SK-N-SH treated with all-trans-retinoic acid at 6 μM for 48 hours (cell line): ENCODE results near the gene EXOSC3.
A peak's percentile ranks its signal among the peaks of the same experiment; 100 is the strongest.
"Not testable (repeated sequence)": the region's sequence is repeated elsewhere in the genome, so short reads cannot be mapped to it uniquely, and the experiment has no call there.

ENCODE experiments used
- ATAC-seq: fragments of 200-7000 bp; cut with Tn5 transposase; 3 replicates; pipeline ENCODE4 v1.9.1; 2020; ENCODE audit warnings: mild to moderate bottlenecking, moderate library complexity
- ARNTL ChIP-seq: fragments of 450-650 bp; formaldehyde crosslinking; IDR thresholded peaks from 2 replicates; pipeline ENCODE4 v1.5.0; 2020; ENCODE audit warnings: low read depth, mild to moderate bottlenecking, moderate library complexity, borderline replicate concordance
- BACH2 ChIP-seq: fragments of 250-450 bp; sonication (Bioruptor Pico); IDR thresholded peaks from 2 replicates; pipeline ENCODE4 v1.9.0; 2021; ENCODE audit warnings: mild to moderate bottlenecking, borderline replicate concordance
- ESRRG ChIP-seq: fragments of 250-450 bp; sonication (Bioruptor Pico); IDR thresholded peaks from 2 replicates; pipeline ENCODE4 v1.6.1; 2021; ENCODE audit warnings: mild to moderate bottlenecking
- GLIS3 ChIP-seq: fragments of 250-450 bp; sonication (Bioruptor Pico); IDR thresholded peaks from 2 replicates; pipeline ENCODE4 v1.5.0; 2020; ENCODE audit warnings: mild to moderate bottlenecking, moderate library complexity
- ISL1 ChIP-seq: fragments of 250-450 bp; sonication (Bioruptor Pico); IDR thresholded peaks from 2 replicates; pipeline ENCODE4 v2.1.2; 2022; ENCODE audit warnings: mild to moderate bottlenecking, moderate library complexity
- OSR1 ChIP-seq: fragments of 250-450 bp; sonication (Bioruptor Pico); IDR thresholded peaks from 2 replicates; pipeline ENCODE4 v1.8.0; 2022; ENCODE audit warnings: moderate library complexity, mild to moderate bottlenecking, inconsistent platforms
- PPARA ChIP-seq: fragments of 250-450 bp; sonication (Bioruptor Pico); IDR thresholded peaks from 2 replicates; pipeline ENCODE4 v1.5.0; 2020; ENCODE audit warnings: mild to moderate bottlenecking, borderline replicate concordance
- RARB ChIP-seq: fragments of 250-450 bp; sonication (Bioruptor Pico); IDR thresholded peaks from 2 replicates; pipeline ENCODE4 v1.8.0; 2021; ENCODE audit warnings: mild to moderate bottlenecking, moderate library complexity
- SNAI2 ChIP-seq: fragments of 250-450 bp; sonication (Bioruptor Pico); IDR thresholded peaks from 2 replicates; pipeline ENCODE4 v1.5.0; 2020; ENCODE audit warnings: mild to moderate bottlenecking, moderate library complexity
- TCF4 ChIP-seq: fragments of 250-450 bp; sonication (Bioruptor Pico); IDR thresholded peaks from 2 replicates; pipeline ENCODE4 v1.8.0; 2021; ENCODE audit warnings: mild to moderate bottlenecking, moderate library complexity, borderline replicate concordance
- TOX ChIP-seq: fragments of 250-450 bp; sonication (Bioruptor Pico); IDR thresholded peaks from 2 replicates; pipeline ENCODE4 v1.8.0; 2021; ENCODE audit warnings: mild to moderate bottlenecking, moderate library complexity, borderline replicate concordance
- ZC3H10 ChIP-seq: fragments of 250-450 bp; sonication (Bioruptor Pico); IDR thresholded peaks from 2 replicates; pipeline ENCODE4 v1.5.1; 2021; ENCODE audit warnings: mild to moderate bottlenecking, moderate library complexity
- ZNF565 ChIP-seq: fragments of 450-650 bp; formaldehyde crosslinking; conservative IDR thresholded peaks from 2 replicates; pipeline ENCODE4 v1.5.0; 2020; ENCODE audit warnings: low read depth, mild to moderate bottlenecking, moderate library complexity
- ZNF70 ChIP-seq: fragments of 450-650 bp; formaldehyde crosslinking; IDR thresholded peaks from 2 replicates; pipeline ENCODE4 v1.5.0; 2020; ENCODE audit warnings: mild to moderate bottlenecking, moderate library complexity
- ZNF8 ChIP-seq: fragments of 450-650 bp; formaldehyde crosslinking; IDR thresholded peaks from 2 replicates; pipeline ENCODE4 v1.5.0; 2020; ENCODE audit warnings: mild to moderate bottlenecking, moderate library complexity
- TF ChIP-seq, protein P1 (sequence below): fragments of 250-450 bp; sonication (Bioruptor Pico); IDR thresholded peaks from 2 replicates; pipeline ENCODE4 v1.5.1; 2021; ENCODE audit warnings: mild to moderate bottlenecking, moderate library complexity
- TF ChIP-seq, protein P2 (sequence below): fragments of 250-450 bp; sonication (Bioruptor Pico); IDR thresholded peaks from 2 replicates; pipeline ENCODE4 v1.8.0; 2021; ENCODE audit warnings: low read depth, mild to moderate bottlenecking, moderate library complexity, borderline replicate concordance
- TF ChIP-seq, protein P3 (sequence below): fragments of 250-450 bp; sonication (Bioruptor Pico); IDR thresholded peaks from 2 replicates; pipeline ENCODE4 v1.8.0; 2020; ENCODE audit warnings: mild to moderate bottlenecking, moderate library complexity, borderline replicate concordance
- TF ChIP-seq, protein P4 (sequence below): fragments of 250-450 bp; sonication (Bioruptor Pico); IDR thresholded peaks from 2 replicates; pipeline ENCODE4 v1.5.1; 2020; ENCODE audit warnings: low read depth, mild to moderate bottlenecking, moderate library complexity

EXOSC3 gene

DNA sequence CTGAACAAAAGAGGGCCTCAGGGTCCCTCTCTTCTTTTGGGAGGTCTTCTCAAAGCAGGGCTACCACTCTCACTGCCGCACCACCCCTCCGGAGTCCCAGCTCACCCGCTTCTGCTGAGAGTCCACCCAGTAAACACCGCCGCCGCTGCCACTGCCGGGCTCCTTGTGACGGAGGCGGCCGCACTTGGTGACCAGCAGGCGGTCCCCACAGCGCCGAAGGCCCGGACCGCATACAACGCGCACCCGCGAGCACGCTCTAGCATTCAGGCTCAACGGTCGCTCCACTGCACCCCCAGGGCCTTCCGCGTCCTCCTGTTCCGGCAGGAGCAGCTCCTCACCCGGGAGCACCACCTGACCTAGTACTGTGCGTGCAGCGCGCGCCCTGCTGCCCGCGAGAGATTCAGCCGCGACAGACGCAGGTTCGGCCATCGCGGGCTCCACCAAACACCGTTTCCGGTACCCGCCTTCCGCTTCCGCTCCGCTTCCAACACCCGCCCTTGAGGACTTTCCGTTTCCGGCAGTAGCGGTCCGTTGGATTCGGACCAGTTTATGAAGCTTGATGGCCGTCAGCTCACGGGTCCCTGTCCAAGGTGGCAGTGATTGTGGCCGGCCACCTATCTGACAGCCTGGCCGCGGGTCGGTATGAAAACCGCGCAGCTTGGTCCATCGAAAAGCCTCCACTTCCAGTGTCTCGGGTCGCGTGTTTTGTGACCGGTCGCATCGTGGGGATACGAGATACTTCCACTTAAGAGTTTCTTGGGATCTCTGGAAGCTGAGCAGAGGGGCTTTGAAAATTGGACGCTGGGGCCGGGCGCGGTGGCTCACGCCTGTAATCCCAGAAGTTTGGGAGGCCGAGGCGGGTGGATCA is at the start of gene EXOSC3:
TSS of gene EXOSC3 (minus strand) at position 449 of the 868 bp plus-strand sequence. CDS start at position 429, 20 bp downstream.
- ATAC-seq, result peak; percentile 97
- TF ChIP-seq SNAI2 (no peak), TOX (no peak), TCF4 (CRISPR knock-in tag) (no peak), ZNF565 (CRISPR knock-in tag) (no peak), BACH2 (CRISPR knock-in tag) (no peak), OSR1 (CRISPR knock-in tag) (no peak), ISL1 (CRISPR knock-in tag) (no peak), RARB (CRISPR knock-in tag) (no peak), ARNTL (CRISPR knock-in tag) (no peak), ESRRG (CRISPR knock-in tag) (no peak), PPARA (CRISPR knock-in tag) (no peak), GLIS3 (CRISPR knock-in tag) (no peak), ZC3H10 (no peak)
- TF ChIP-seq, protein P1, sequence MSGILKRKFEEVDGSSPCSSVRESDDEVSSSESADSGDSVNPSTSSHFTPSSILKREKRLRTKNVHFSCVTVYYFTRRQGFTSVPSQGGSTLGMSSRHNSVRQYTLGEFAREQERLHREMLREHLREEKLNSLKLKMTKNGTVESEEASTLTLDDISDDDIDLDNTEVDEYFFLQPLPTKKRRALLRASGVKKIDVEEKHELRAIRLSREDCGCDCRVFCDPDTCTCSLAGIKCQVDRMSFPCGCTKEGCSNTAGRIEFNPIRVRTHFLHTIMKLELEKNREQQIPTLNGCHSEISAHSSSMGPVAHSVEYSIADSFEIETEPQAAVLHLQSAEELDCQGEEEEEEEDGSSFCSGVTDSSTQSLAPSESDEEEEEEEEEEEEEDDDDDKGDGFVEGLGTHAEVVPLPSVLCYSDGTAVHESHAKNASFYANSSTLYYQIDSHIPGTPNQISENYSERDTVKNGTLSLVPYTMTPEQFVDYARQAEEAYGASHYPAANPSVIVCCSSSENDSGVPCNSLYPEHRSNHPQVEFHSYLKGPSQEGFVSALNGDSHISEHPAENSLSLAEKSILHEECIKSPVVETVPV (CRISPR knock-in tag), result no peak
- TF ChIP-seq, protein P2, sequence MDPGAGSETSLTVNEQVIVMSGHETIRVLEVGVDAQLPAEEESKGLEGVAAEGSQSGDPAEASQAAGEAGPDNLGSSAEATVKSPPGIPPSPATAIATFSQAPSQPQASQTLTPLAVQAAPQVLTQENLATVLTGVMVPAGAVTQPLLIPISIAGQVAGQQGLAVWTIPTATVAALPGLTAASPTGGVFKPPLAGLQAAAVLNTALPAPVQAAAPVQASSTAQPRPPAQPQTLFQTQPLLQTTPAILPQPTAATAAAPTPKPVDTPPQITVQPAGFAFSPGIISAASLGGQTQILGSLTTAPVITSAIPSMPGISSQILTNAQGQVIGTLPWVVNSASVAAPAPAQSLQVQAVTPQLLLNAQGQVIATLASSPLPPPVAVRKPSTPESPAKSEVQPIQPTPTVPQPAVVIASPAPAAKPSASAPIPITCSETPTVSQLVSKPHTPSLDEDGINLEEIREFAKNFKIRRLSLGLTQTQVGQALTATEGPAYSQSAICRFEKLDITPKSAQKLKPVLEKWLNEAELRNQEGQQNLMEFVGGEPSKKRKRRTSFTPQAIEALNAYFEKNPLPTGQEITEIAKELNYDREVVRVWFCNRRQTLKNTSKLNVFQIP, result no peak
- TF ChIP-seq, protein P3, sequence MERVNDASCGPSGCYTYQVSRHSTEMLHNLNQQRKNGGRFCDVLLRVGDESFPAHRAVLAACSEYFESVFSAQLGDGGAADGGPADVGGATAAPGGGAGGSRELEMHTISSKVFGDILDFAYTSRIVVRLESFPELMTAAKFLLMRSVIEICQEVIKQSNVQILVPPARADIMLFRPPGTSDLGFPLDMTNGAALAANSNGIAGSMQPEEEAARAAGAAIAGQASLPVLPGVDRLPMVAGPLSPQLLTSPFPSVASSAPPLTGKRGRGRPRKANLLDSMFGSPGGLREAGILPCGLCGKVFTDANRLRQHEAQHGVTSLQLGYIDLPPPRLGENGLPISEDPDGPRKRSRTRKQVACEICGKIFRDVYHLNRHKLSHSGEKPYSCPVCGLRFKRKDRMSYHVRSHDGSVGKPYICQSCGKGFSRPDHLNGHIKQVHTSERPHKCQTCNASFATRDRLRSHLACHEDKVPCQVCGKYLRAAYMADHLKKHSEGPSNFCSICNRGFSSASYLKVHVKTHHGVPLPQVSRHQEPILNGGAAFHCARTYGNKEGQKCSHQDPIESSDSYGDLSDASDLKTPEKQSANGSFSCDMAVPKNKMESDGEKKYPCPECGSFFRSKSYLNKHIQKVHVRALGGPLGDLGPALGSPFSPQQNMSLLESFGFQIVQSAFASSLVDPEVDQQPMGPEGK (CRISPR knock-in tag), result no peak

DNA sequence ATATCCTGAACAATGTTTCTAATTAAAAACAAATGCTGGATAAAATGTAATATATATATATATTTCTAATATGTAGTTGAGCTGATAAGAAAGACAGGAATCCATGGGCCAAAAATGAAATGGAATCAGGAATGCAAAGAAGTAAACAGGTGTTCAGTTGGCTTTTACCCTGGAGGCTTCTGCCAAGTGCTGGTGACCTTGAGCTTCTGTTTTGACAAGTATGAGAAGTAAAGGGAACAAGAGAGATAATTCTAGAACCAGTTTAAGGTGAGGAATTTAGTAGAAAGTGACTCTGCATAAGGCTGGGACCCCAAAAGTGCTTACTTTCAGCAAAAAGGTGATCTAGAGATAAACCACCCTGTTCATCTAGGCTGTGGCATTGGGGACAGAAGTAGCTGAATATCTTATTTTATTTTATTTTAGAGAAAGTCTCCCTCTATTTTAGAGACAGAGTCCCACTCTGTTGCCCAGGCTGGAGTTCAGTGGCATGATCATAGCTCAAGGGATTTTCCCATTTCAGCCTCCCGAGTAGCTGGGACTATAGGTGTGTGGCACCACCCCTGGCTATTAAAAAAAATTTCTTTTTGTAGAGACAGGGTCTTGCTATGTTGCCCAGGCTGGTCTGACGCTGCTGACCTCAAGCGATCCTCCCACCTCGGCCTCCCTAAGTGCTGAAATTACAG is 42.8 kb upstream of the EXOSC3 start:
- no peak for ATAC-seq
- TF ChIP-seq ZNF70 (CRISPR knock-in tag) (no peak), ZC3H10 (no peak), TOX (no peak), ZNF8 (CRISPR knock-in tag) (no peak), RARB (CRISPR knock-in tag) (no peak), ZNF565 (CRISPR knock-in tag) (no peak), ISL1 (CRISPR knock-in tag) (no peak), PPARA (CRISPR knock-in tag) (no peak), TCF4 (CRISPR knock-in tag) (no peak), ESRRG (CRISPR knock-in tag) (no peak)
- TF ChIP-seq, protein P3 (CRISPR knock-in tag), result no peak
- TF ChIP-seq, protein P1 (CRISPR knock-in tag), result no peak
- TF ChIP-seq, protein P4, sequence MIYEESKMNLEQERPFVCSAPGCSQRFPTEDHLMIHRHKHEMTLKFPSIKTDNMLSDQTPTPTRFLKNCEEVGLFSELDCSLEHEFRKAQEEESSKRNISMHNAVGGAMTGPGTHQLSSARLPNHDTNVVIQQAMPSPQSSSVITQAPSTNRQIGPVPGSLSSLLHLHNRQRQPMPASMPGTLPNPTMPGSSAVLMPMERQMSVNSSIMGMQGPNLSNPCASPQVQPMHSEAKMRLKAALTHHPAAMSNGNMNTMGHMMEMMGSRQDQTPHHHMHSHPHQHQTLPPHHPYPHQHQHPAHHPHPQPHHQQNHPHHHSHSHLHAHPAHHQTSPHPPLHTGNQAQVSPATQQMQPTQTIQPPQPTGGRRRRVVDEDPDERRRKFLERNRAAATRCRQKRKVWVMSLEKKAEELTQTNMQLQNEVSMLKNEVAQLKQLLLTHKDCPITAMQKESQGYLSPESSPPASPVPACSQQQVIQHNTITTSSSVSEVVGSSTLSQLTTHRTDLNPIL (CRISPR knock-in tag), result no peak
- TF ChIP-seq, protein P2, result no peak

DNA sequence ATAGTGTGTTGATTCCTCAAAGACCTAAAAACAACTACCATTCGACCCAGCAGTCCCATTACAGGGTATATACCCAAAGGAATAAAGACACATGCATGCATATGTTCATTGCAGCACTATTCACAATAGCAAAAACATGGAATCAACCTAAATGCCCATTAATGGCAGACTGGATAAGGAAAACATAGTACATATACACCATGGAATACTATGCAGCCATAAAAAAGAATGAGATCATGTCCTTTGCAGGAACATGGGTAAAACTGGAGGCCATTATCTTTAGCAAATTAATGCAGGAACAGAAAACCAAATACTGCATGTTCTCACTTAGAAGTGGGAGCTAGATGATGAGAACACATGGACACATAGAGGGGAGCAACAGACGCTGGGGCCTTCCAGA is 40.3 kb upstream of the EXOSC3 start:
- not testable (repeated sequence) for ATAC-seq
